ENCODE data around the gene FHAD1. TPM values are rescaled to one million over a fixed set of nuclear protein-coding genes. Genes with fewer than 3 reads are reported as not detected.

Gene FHAD1
- total RNA-seq, 1 donor from 2014 or later: not detected

DNA sequence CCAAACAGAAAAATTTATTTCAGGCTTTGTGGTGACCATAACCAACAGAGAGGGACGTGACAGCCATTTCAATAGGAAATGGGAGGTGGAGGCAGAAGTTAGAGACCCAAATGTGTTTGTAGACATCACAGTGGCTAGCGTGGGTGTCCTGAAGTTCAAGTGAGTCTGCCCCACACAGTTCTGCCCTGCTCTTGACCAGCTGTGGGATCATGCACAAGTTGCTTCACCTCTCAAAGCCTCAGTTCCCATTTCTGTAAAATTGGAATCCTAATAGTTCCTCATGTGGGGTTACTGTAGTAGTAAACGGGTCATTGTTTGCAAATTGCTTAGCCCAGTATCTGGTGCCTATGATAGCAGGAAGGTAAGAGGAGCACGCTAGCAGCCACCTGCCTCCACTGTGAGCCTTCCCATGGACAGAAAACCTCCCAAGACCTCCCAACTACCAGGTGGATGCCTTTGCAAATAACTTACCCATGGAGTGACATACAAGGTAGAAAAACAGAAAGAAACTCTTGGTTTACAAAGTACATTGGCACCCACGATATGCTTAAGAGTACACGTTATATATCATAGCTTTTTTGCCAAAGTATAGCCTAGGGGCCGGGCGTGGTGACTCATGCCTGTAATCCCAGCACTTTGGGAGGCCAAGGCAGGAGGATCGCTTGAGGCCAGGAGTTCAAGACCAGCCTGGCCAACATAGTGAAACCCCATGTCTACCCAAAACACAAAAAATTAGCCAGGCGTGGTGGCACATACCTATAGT is 29.1 kb downstream of the FHAD1 start:
- H3K9me3 Mint-ChIP-seq (ENCODE audit: unreplicated experiment): peaks cover 2% of the 10 kb centered on the region
- TF ChIP-seq CTCF (IDR thresholded peaks at IDR 0.05; ENCODE audit: partially characterized antibody, unreplicated experiment): no peak
- H3K27me3 Mint-ChIP-seq (ENCODE audit: unreplicated experiment): peaks cover 3% of the 10 kb centered on the region
- peaks cover 8% of the 10 kb centered on the region for H3K4me1 Mint-ChIP-seq (ENCODE audit: low read depth, unreplicated experiment)
- H3K36me3 Mint-ChIP-seq (ENCODE audit: unreplicated experiment): no peaks in the 10 kb centered on the region
- no peak for DNase-seq
- no peak overlapping the region for H3K4me3 Mint-ChIP-seq (ENCODE audit: unreplicated experiment)
- H3K27ac Mint-ChIP-seq (ENCODE audit: unreplicated experiment): no peak overlapping the region

- H3K4me3 Mint-ChIP-seq (ENCODE audit: unreplicated experiment): no peak overlapping the region
- H3K4me1 Mint-ChIP-seq (ENCODE audit: low read depth, unreplicated experiment): peaks cover 8% of the 10 kb centered on the region
- TF ChIP-seq CTCF (IDR thresholded peaks at IDR 0.05; ENCODE audit: partially characterized antibody, unreplicated experiment): no peak
- no peak overlapping the region for H3K27ac Mint-ChIP-seq (ENCODE audit: unreplicated experiment)
- peaks cover 3% of the 10 kb centered on the region for H3K27me3 Mint-ChIP-seq (ENCODE audit: unreplicated experiment)
- DNase-seq: no peak
- peaks cover 2% of the 10 kb centered on the region for H3K9me3 Mint-ChIP-seq (ENCODE audit: unreplicated experiment)
- no peaks in the 10 kb centered on the region for H3K36me3 Mint-ChIP-seq (ENCODE audit: unreplicated experiment)
These were observed 29.8 kb downstream of the FHAD1 start for GRCh38 chr1:15276691-15277446.

- peaks cover 5% of the 10 kb centered on the region for H3K4me1 Mint-ChIP-seq (ENCODE audit: low read depth, unreplicated experiment)
- no peak for TF ChIP-seq CTCF (IDR thresholded peaks at IDR 0.05; ENCODE audit: partially characterized antibody, unreplicated experiment)
- no peak for DNase-seq
- H3K36me3 Mint-ChIP-seq (ENCODE audit: unreplicated experiment): no peaks in the 10 kb centered on the region
- H3K4me3 Mint-ChIP-seq (ENCODE audit: unreplicated experiment): no peak overlapping the region
- no peak overlapping the region for H3K27ac Mint-ChIP-seq (ENCODE audit: unreplicated experiment)
- H3K9me3 Mint-ChIP-seq (ENCODE audit: unreplicated experiment): no peaks in the 10 kb centered on the region
- peaks cover 1% of the 10 kb centered on the region for H3K27me3 Mint-ChIP-seq (ENCODE audit: unreplicated experiment)
These were observed 30.4 kb downstream of the FHAD1 start for GRCh38 chr1:15277447-15277838.

DNA sequence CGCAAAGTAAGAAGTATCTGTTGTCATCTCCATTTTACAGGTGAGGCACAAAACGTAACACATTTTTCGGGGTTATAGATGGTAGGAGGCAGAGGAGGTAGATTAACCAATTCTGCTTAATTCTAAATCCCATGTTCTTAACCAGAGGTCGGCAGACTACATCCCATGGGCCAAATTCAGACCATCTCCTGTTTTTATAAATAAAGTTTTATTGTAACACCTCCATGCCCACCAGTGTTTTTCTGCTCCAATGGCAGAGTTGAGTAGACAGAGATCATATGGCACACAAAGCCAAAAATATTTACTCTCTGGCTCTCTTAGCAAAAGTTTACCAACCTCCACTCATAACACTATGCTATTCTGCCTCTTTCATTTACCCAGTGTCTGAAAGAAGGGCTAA is 30.9 kb downstream of the FHAD1 start:
- Mint-ChIP-seq H3K27ac (ENCODE audit: unreplicated experiment) (no peak overlapping the region), H3K9me3 (ENCODE audit: unreplicated experiment) (no peaks in the 10 kb centered on the region), H3K27me3 (ENCODE audit: unreplicated experiment) (no peaks in the 10 kb centered on the region), H3K4me3 (ENCODE audit: unreplicated experiment) (no peak overlapping the region), H3K36me3 (ENCODE audit: unreplicated experiment) (no peaks in the 10 kb centered on the region), H3K4me1 (ENCODE audit: low read depth, unreplicated experiment) (peaks cover 5% of the 10 kb centered on the region)
- no peak for DNase-seq
- TF ChIP-seq CTCF (IDR thresholded peaks at IDR 0.05; ENCODE audit: partially characterized antibody, unreplicated experiment): no peak

All from glutamatergic neuron (in vitro differentiated cells).